ENCODE results near the gene C3AR1. TPM values are rescaled to one million over a fixed set of nuclear protein-coding genes. Genes with fewer than 3 reads are reported as not detected.

C3AR1 gene
- total RNA-seq, 2 experiments from 2014 or later: not detected

DNA sequence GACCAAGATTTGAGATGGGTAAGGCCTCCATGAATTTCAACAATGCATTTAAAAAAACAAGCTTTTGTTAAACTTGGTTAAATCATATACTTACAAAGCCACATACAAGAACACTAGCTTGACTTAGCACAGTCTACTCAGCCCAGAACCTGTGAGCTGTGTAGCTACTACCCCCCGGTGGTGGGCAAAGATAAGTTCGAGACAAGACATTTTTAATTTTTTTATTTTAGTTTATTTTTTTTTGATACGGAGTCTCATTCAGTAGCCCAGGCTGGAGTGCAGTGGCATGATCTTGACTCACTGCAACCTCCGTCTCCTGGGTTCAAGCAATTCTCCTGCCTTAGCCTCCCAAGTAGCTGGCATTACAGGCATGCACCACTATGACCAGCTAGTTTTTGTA, 12.2 kb upstream of the C3AR1 start:
- ChIA-PET POLR2A (interaction anchor here (1.1 to 1.8 kb wide), 3 partner anchors 9 to 12 kb away, joined by 3 to 7 read pairs (median 4); partner anchors contain the start of gene C3AR1), CTCF (ENCODE audit: unreplicated experiment) (interaction anchor here (1.2 kb wide), 2 partner anchors 30 to 145 kb away, joined by 4 to 5 read pairs; no protein-coding TSS in a partner anchor)
- H3K79me2 ChIP-seq (ENCODE audit: insufficient read depth, low read depth, low read length): peaks cover 21% of the 10 kb centered on the region
- H2AFZ ChIP-seq (ENCODE audit: low read length): 0 out of 2 replicates have a peak overlapping the region, but pooled peaks have one; percentile 79
- no peak overlapping the region for H3K4me3 ChIP-seq (ENCODE audit: low read depth, low read length, poor library complexity, severe bottlenecking)
- H3K4me2 ChIP-seq (ENCODE audit: low read length): no peak overlapping the region
- BruUV-seq (replicated peaks): no TSS peak
- H3K27ac ChIP-seq (ENCODE audit: low read depth, low read length, poor library complexity, severe bottlenecking): no peak overlapping the region
- no peaks in the 10 kb centered on the region for H3K9me3 ChIP-seq (ENCODE audit: low read length)
- H3K4me1 ChIP-seq (ENCODE audit: insufficient read depth, low read length, poor library complexity, severe bottlenecking): peaks cover 21% of the 10 kb centered on the region
- no peak for TF ChIP-seq EZH2phosphoT487 (IDR thresholded peaks at IDR 0.05; ENCODE audit: borderline replicate concordance, low read depth, low read length)
- TF ChIP-seq, protein P1, sequence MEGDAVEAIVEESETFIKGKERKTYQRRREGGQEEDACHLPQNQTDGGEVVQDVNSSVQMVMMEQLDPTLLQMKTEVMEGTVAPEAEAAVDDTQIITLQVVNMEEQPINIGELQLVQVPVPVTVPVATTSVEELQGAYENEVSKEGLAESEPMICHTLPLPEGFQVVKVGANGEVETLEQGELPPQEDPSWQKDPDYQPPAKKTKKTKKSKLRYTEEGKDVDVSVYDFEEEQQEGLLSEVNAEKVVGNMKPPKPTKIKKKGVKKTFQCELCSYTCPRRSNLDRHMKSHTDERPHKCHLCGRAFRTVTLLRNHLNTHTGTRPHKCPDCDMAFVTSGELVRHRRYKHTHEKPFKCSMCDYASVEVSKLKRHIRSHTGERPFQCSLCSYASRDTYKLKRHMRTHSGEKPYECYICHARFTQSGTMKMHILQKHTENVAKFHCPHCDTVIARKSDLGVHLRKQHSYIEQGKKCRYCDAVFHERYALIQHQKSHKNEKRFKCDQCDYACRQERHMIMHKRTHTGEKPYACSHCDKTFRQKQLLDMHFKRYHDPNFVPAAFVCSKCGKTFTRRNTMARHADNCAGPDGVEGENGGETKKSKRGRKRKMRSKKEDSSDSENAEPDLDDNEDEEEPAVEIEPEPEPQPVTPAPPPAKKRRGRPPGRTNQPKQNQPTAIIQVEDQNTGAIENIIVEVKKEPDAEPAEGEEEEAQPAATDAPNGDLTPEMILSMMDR (conservative IDR thresholded peaks at IDR 0.05; ENCODE audit: low read length): peak; percentile 73
- intact Hi-C loops (cut with micrococcal nuclease; ENCODE audit: unreplicated experiment): loop anchor here (1.0 to 2.0 kb wide), 3 partner anchors 32 to 218 kb away; no protein-coding TSS in a partner anchor
- no peaks in the 10 kb centered on the region for H3K9me2 ChIP-seq (ENCODE audit: insufficient read depth, low read length)
- H4K20me1 ChIP-seq (ENCODE audit: insufficient read depth, low read length): no peaks in the 10 kb centered on the region
- no peaks in the 10 kb centered on the region for H3K36me3 ChIP-seq (ENCODE audit: insufficient read depth, low read length)
- DNase-seq (ENCODE audit: low spot score): peak; percentile 66

DNA sequence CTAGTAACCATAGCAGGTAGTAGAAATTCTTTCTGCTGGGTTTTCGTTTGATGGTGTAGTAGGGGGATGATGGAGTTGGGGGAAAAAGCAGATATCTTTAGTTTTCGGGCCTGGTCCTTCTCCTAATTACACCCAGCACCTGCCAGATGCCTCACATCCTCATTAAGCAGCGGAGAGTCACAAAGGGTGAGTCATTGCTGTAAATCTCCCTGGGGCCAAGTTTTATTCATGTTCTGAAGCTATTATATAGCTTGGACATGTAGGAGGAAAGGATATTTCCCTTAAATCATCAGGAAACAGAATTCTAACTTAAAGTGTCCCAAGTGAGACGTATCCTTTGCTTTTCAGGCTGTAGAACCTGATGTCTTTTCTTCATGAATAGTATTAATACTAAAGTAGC, 11.0 kb upstream of the C3AR1 start:
- H3K36me3 ChIP-seq (ENCODE audit: insufficient read depth, low read length): no peaks in the 10 kb centered on the region
- no peaks in the 10 kb centered on the region for H4K20me1 ChIP-seq (ENCODE audit: insufficient read depth, low read length)
- TF ChIP-seq, protein P1 (conservative IDR thresholded peaks at IDR 0.05; ENCODE audit: low read length): no peak
- no peak for TF ChIP-seq EZH2phosphoT487 (IDR thresholded peaks at IDR 0.05; ENCODE audit: borderline replicate concordance, low read depth, low read length)
- POLR2A ChIA-PET: interaction anchor here (1.3 to 1.8 kb wide), 2 partner anchors 10 to 11 kb away, joined by 4 to 7 read pairs; partner anchors contain the start of gene C3AR1
- H3K4me3 ChIP-seq (ENCODE audit: low read depth, low read length, poor library complexity, severe bottlenecking): no peak overlapping the region
- BruUV-seq (replicated peaks): no TSS peak
- H2AFZ ChIP-seq (ENCODE audit: low read length): no peak overlapping the region
- intact Hi-C loops (cut with micrococcal nuclease; ENCODE audit: unreplicated experiment): no loop called here
- H3K9me2 ChIP-seq (ENCODE audit: insufficient read depth, low read length): no peaks in the 10 kb centered on the region
- CTCF ChIA-PET (ENCODE audit: unreplicated experiment): interaction anchor here (1.2 to 1.4 kb wide), 2 partner anchors 32 to 144 kb away, joined by 3 to 5 read pairs; no protein-coding TSS in a partner anchor
- H3K9me3 ChIP-seq (ENCODE audit: low read length): no peaks in the 10 kb centered on the region
- peaks cover 9% of the 10 kb centered on the region; the same call in 1 of the 2 replicates for H3K79me2 ChIP-seq (ENCODE audit: insufficient read depth, low read depth, low read length)
- H3K27ac ChIP-seq (ENCODE audit: low read depth, low read length, poor library complexity, severe bottlenecking): no peak overlapping the region
- peaks cover 14% of the 10 kb centered on the region for H3K4me1 ChIP-seq (ENCODE audit: insufficient read depth, low read length, poor library complexity, severe bottlenecking)
- DNase-seq (ENCODE audit: low spot score): no peak
- no peak overlapping the region for H3K4me2 ChIP-seq (ENCODE audit: low read length)

- no peaks in the 10 kb centered on the region for H3K36me3 ChIP-seq (ENCODE audit: insufficient read depth, low read length)
- TF ChIP-seq, protein P1 (conservative IDR thresholded peaks at IDR 0.05; ENCODE audit: low read length): no peak
- TF ChIP-seq EZH2phosphoT487 (IDR thresholded peaks at IDR 0.05; ENCODE audit: borderline replicate concordance, low read depth, low read length): no peak
- no peak overlapping the region for H2AFZ ChIP-seq (ENCODE audit: low read length)
- peaks cover 8% of the 10 kb centered on the region; the same call in 1 of the 2 replicates for H3K79me2 ChIP-seq (ENCODE audit: insufficient read depth, low read depth, low read length)
- no peak overlapping the region for H3K4me3 ChIP-seq (ENCODE audit: low read depth, low read length, poor library complexity, severe bottlenecking)
- ChIA-PET POLR2A (no interaction called here), CTCF (ENCODE audit: unreplicated experiment) (interaction anchor here (1.4 kb wide), 1 partner anchor 31 kb away, joined by 3 read pairs; no protein-coding TSS in a partner anchor)
- no peak overlapping the region for H3K4me2 ChIP-seq (ENCODE audit: low read length)
- no peaks in the 10 kb centered on the region for H3K9me2 ChIP-seq (ENCODE audit: insufficient read depth, low read length)
- no TSS peak for BruUV-seq (replicated peaks)
- no peaks in the 10 kb centered on the region for H4K20me1 ChIP-seq (ENCODE audit: insufficient read depth, low read length)
- intact Hi-C loops (cut with micrococcal nuclease; ENCODE audit: unreplicated experiment): no loop called here
- peaks cover 14% of the 10 kb centered on the region for H3K4me1 ChIP-seq (ENCODE audit: insufficient read depth, low read length, poor library complexity, severe bottlenecking)
- H3K9me3 ChIP-seq (ENCODE audit: low read length): no peaks in the 10 kb centered on the region
- no peak for DNase-seq (ENCODE audit: low spot score)
- H3K27ac ChIP-seq (ENCODE audit: low read depth, low read length, poor library complexity, severe bottlenecking): no peak overlapping the region
Observed at GRCh38 chr12:8076366-8076765, 10.2 kb upstream of the C3AR1 start.
